NCI-H2196 treated with DMSO at 0.1 percent for 48 hours (cell line): ENCODE results near the gene TADA2A.
A peak's percentile ranks its signal among the peaks of the same experiment; 100 is the strongest.

ENCODE experiments used
- DNase-seq: peaks from one replicate; lab custom pipeline; 2025; ENCODE audit not compliant: unreplicated experiment; lab: John Stamatoyannopoulos, UW

TADA2A gene

DNA sequence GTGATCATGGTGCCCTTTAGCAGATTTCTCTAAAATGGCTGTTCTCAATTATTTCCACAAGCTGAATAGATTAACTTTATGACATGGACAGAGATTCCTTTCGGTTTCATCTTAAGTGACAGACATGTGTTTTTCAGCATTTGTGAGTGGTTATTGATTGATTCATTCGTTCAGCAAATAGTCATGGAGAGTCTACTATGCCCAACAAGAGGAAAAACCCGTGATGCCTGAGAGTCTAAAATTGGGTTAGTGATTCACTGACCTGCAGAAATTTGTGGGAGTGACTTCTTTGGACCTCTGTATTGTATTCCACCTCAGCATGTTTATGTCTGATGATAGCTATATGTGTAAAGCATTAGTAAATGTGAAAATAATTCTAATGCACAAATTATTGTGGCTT is 55.0 kb downstream of the TADA2A start:
- DNase-seq, result no peak

DNA sequence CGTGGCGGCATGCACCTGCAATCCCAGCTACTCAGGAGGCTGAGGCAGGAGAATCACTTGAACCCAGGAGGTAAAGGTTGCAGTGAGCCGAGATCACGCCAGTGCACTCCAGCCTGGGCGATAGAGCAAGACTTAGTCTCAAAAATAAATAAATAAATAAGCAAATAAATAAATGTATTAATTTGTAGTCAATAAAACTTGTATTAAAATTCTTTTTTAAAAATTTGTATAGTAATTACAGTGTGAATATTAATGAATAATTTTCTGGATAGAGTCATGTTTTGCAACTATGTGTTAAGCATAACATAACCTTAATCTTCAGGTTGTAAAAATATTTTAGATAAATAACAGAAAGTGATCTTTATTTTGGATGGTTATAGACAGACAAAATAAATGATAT is 55.8 kb downstream of the TADA2A start:
- no peak for DNase-seq

DNA sequence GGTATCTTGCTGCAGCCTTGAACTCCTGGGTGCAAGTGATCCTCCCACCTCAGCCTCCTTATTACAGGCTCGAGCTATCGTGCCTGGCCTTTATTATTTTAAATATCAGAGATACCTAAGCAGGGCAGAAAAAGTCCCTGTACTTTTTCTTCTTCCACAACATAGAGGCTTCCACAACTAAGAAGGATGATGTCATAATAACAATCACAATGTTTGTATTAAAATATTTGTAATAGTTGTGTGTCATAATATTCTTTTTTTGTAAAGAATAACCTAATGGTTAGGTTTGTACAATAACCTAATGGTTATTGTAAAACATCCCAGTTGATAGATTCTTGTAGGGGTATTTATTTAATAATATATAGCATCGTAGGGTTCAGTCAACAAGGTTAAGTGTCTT is 56.4 kb downstream of the TADA2A start:
- no peak for DNase-seq

DNA sequence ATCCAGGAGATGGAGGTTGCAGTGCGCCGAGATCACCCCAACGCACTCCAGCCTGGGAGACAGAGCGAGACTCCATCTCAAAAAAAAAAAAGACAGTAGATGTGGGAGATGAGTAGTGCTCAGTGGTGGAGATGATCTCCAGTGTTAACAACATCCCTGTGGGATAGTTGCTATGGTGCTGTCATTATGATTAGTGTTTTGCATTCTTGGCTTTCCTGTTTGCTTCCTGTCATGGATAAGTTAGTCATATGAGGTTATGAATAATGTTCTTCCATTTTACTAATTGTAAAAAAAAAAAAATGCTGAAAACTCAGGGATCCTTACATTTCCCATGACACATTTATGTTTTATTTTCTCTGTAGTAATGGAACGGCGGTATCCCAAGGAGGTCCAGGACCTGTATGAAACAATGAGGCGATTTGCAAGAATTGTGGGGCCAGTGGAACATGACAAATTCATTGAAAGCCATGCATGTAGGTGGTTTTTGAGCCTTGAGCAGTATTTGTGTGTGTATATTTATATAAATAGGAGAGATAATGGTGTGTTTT is 58.5 kb downstream of the TADA2A start:
- no peak for DNase-seq

DNA sequence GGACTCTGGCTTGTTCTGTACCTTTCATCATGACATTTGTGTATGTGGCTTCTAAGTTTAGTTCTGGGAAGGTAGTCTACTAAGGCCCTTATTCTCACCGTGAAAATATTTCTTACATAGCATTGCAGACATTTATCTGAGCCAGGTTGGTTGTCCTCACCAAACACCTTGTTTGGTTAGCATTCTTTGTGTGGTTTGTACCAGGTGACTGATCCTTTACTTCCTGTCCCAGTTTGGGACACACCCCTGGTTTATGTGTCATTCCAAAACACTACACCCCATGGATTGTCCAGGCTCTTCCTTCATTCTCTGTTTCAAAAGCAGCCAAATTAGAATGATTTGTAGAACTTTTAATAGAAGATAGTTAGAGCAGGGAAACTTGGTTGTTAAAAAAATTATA is 59.8 kb downstream of the TADA2A start:
- no peak for DNase-seq

DNA sequence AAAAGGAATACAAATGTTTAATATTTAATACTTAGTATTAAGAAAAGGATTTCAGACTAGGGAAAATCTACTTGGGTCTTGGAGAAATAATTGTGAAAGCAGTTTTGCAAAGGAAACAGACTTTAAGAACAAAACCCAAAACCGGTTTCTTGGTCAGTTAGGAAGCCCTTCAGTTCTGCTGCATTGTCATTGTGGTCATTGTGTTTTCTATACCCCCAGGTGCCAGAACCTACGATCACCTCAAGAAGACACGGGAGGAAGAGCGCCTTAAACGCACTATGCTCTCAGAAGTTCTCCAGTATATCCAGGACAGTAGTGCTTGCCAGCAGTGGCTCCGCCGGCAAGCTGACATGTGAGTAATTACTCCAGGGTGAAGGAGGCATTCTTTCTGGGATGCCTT is 63.5 kb downstream of the TADA2A start:
- DNase-seq, result no peak

DNA sequence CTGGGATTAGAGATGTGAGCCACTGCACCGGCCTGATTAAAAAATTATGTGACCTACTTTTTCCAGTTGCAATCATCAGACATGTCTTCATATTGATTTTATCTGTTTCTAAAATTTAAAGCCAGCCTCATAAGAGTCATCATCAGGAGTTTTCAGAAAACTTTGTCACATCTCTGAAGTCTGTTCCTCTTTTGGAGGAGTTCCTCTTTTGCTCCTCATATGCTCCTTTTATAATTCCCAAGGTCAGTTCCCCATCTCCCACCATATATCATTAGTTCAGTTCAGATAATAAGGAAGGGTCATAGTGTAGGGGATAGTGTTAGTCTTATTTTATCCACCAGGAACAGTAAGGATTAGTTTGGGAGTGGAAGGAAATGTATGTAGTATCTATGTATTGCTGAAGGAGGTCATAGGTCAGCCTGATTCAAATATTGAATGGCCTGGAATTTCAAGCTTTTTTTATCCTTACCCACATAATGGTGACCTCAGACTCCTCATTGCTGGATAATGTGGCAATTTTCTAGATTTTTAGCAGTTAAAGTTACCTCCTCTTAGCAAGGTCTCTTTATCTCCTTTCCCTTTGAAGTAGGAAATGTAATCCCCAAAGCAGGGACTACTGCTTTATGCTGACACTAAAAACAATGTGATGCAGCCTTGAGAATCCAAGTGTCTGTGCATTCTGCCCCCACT is 69.2 kb downstream of the TADA2A start:
- no peak for DNase-seq

DNA sequence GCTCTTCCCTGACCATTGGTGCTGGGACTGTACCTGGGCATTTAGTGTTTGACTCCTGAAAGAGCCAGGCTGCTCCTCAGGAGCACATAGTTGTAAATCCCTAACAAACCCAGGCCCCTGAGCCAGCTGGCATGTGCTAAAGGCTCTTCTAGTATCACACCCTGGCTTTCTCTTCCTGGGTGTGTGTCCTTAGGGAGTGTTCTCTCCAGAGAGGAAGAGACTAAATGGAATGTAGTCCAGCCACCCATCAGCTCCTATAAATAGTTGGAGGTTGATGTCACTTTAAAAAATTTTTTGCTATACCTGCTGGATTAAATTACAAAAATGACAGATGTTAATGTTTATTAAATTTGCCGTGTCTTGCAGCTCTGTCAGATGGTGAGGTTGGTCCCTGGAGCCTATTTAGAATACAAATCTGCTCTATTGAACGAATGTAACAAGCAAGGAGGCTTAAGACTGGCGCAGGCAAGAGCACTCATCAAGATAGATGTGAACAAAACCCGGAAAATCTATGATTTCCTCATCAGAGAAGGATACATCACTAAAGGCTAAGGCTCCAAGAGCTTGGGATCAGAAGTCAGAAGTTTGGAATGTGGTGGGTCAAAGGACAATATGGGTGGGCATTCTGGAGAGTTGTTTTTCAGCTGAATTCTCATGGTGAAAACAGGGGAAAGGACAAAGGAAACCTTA is 69.9 kb downstream of the TADA2A start:
- DNase-seq, result no peak

DNA sequence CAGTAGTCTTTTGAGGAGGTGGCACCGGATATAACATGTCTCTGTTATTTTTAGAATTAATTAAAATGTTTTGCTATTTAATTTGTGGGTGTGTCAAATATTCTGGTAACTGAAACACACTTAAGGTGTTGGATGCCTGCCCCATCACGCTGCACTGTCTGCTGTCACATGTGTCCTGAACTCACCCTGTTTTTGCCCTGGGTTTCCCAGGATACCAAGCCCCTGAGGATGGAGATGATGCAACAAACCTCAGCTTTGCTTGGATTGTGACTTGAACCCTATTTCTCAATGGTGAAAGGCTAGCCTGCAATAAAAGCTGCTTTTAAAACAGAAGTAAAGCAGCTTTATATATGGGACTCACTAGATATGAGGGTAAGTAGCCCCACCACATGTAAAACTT is 71.5 kb downstream of the TADA2A start:
- DNase-seq, result no peak

DNA sequence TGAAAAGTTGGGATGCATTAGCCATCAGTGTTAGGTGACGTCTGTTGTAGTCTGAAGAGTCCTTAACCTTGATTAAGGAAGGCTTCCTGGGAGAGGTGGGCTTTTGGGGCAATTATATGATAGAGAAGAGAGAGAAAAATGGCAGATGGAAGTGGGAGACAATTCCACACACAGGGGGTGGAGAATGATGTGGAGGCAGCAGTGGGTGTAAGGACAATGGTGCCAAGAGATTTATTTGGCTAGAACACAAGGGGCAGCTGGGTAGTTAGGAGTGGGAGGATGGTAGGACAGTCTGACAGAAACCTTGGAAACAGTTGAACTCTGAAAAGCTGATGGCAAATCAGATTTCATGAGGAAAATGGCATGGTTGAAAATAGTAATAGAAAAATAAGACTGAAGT is 72.3 kb downstream of the TADA2A start:
- DNase-seq, result no peak

DNA sequence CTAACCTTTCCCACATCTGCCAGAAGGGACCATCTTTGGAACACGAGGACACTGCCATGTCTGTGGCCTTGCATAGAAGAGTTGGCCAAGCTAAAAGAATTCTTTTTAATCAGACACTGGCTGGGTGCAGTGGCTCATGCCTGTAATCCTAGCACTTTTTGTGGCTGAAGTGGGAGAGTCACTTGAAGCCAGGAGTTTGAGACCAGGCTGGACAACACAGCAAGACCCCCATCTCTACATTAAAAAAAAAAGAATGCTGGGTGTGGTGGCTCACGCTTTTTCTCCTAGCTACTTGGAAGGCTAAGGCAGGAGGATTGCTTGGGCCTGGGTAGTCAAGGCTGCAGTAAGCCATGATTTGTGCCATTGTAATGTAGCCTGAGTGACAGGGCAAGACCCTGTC is 73.7 kb downstream of the TADA2A start:
- DNase-seq, result no peak

DNA sequence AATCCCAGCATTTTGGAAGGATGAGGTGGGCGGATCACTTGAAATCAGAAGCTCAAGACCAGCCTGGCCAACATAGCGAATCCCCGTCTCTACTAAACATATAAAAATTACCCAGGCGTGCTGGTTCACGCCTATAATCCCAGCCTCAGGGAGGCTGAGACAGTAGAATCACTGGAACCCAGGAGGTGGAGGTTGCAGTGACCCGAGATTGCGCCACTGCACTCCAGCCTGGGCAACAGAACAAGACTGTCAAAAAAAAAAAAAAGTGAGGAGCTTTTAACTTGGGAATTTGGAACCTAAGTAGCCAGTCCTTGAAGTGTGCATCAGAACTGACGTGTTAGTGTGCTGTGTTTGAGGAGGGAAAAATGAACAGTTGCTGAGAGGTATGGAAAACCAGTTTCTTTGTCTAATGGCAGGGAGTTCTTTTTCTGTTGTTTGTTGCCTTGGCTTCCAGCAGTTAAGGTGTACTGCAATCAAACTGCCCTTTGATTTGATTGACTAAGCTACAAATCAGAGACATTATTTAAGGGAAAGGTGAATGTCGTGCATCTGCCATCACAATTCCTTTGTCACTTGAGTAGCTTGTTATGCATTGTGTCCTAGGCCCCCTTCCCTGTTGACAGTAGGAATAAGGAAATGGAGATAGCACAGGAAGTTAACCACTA is 74.4 kb downstream of the TADA2A start:
- no peak for DNase-seq

DNA sequence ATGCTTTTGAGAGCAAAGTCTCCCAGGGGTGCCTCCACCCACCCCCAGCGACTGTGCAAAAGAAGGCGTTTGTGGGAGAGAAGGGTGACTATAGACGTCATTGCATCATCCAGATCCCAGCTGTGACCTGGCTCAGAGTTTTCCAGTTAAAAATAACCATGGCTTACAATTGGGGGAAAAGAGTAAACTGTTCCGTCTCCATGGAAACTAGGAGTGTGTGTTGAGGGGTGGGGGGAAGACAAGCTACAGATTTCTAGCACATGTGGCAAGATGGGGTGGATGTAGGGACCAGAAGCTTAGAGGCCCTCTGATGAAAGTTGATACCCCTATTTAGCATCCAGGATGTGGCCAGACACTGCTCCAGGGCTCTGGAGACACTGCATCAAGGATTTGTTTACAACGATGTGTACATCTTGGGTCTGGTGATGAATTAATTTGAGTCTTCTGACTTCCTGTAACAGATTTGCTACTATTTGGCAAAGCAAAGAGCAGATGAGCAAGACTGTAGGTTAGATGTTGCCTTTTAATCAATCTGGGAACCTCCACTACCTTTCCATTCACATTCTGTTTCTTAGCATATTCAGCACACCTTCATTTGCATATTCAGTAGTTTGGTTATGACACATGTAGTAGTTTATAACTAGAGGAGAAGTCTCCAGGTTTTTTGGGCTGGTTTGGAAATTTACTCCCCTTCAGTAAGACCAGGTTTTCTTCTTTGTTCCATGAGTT is 76.8 kb downstream of the TADA2A start:
- DNase-seq, result no peak

DNA sequence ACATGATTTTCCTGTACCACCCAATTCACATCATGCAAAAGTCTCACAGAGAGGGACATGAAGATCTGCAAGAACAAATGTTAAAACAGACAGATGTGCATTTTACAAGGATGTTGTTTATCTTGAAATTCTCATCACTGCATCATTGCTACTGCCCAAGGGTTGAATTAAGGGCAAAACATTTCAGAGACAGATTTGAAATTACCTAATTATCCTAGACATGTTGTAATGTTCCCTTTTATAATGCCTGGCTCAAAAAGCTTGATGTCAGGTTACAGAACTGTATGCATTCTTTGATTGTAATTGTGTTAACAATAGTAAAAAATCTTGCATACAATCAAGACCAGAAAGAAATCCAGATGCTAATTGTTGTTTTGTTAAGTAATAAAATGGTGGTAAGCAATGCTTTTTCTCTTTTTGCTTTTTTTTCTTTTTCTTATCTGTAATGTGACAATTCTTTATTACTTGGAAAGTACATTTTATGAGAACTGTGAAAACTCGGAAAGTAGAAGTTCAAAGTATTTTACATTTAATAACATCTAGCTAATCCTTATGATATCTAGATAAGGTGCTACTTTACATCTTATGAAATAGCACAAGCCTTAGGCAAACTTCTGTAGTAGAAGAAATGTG is 79.4 kb downstream of the TADA2A start:
- DNase-seq, result no peak

DNA sequence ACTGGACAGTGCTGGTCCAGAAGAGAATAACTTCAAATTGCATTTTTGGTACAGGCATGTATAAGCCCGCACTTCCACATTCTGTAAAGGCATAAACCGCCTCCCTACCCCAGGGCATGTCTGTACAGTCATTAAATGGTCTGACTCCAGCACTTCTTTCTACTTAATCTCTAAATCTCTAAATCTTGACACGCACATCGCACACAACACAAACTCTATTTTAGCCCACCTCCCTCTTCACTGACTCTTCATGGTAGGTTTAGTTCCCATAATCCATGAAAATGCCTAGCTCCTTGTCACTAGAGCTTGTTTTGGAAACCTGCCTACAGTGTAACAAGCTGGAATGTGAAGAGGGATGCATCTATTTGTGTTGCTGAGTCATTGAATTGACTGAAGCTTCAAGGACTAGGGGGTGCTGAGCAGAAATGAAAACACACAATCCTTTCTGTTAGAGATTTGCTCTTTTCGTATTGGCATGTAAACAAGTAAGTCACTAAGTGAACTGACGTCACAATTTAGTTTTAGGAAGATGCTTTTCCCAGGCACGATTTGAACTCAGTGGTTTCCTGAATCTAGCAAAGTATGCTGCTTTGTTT is 81.4 kb downstream of the TADA2A start:
- peak; percentile 32 for DNase-seq

DNA sequence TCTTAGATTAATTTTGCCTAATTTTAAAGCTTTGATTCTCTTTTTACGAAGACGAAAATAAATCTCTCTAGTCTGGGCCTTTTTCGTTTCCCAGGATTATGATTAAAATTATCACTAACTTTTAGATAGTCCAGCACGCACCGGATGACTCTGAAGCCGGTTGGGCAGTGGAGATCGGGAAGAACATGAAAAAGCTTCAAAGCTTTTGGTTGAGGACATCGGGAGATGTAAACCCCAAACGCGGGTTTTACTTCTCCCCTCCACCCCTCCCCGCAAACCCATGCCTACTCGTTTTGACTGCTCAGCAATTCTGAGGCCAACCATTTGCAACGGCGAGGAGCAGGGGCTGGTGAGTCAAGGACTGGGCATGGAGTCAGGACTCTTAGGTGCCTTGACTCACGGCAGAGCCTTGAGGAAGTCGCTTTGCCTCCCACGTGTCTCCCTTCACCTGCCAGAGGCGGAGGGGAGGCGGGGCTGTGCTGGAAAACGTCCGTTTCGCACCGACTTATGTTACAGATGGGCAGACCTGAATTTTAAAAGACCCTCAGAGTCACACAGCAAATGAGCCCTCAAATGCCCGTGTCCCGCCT is 82.0 kb downstream of the TADA2A start:
- peak; percentile 12 for DNase-seq

DNA sequence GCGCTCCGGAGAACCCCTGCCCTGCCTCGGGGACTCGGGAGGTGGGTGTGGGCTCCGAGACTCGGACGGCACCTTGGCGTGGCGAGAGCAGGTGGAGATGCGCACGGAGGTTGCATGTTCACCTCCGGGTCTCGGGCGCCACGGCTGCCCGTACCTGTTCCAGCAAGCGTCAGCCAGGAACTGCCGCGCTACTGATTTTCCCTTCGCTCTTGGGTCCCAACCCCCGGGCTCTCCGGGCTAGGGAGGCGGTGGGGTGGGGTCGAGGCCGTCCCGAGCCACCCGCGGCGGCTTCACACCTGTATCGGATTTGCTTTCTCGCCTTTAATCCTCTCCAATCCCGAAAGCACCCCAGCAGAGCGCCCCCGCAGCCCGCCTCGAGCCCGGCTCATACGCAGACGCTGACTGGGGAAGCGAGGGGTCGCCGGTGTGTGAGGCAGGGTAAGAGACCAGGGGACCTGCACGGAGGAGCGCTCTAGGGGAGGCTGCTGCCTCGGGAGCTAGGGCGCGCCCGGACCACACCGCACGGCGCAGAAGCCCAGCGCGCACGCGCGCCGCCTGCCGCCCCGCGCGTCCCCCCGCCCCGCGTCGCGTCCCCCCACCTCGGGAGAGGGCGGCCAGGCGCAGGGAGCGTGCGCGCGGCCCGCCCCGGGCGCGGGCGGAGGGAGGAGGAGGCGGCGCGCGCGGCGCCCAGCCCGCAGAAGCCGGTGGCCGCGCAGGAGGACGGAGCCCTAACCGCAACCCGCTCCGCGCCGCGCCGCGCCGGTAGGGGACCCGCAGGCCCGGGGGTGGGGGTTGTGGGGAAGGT is 82.7 kb downstream of the TADA2A start, which contains the start of gene DUSP14:
Gene DUSP14, plus strand, starts transcription at position 695 of the 805 bp plus-strand sequence. CDS start 22,382 bp downstream, outside the sequence.
- DNase-seq, result peak; percentile 28

DNA sequence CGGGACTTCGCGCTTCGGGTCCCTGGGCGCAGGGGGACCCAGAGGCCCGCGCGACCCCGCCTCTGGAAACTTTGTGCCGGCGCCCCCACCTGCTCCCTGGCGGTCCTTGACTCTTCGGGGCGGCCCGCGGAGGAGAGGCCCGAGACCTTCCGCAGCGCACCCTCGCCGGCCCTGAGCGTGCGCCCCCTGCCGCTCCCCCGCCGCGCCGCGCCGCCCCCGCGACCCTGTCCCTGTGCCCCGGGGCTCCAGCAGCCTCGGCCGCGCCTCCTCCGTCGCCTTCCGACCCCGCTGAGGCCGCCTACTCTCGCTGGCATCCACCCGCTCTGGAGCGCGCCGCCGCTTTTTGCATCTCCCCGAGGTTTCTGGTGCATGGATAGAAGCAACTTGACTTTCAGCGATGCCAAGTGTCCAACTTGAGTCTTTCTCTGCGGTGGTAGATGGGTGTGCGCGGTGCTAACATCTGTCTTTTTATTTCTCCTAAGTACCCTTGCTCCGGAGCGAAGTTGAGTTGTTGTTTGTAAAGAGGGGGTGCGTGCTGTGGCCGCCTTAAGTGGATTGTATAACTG is 83.4 kb downstream of the TADA2A start:
- DNase-seq, result no peak
